Jurkat, Clone E6-1 (cell line): Measurements from ENCODE around the gene STAC3.

Experiments used
- DNase-seq: peaks from one replicate; pipeline ENCODE4 v3.0.0-alpha.2; 2011; ENCODE audit warnings: low read depth, low spot score
- H3K4me3 ChIP-seq: 2 replicates; pipeline ENCODE4 v1.5.1; 2011; ENCODE audit warnings: mild to moderate bottlenecking, low read length, control low read depth, moderate library complexity

STAC3 gene

DNA sequence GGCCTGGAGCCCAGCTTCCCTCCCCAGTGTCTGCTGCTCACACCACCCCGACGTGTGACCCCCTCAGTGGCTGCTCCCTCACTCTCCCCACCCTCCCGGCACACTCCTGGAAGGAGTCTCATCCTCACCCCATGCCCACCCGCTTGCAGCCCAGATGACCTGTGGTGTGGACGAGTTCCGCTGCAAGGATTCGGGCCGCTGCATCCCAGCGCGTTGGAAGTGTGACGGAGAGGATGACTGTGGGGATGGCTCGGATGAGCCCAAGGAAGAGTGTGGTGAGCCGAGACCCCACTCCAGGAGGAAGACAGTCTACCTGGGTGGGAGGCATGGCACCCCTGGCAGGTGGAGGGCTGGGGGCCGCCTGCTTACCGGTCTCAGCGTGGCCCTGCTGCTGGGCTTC, 49.4 kb downstream of the STAC3 start:
- no peak for DNase-seq
- H3K4me3 ChIP-seq, result no peak overlapping the region

DNA sequence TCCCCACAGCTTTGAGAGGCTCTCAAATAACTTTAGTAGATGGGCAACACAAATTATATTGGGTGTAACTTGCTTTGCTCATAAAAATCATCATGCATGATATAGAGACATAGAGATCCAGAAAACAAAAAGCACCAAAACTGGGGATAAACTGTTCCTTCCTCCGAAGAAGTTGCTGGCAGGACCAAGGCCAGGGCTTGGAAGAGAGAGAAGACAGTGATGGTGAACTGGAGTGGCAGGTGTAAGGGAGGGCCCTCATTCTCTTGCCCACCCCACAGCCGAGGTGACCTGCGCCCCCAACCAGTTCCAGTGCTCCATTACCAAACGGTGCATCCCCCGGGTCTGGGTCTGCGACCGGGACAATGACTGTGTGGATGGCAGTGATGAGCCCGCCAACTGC, 49.8 kb downstream of the STAC3 start:
- H3K4me3 ChIP-seq, result no peak overlapping the region

GRCh38 chr12:57200497-57200896, 50.5 kb downstream of the STAC3 start:
- DNase-seq, result no peak
- no peak overlapping the region for H3K4me3 ChIP-seq

More for the DNA sequence above, 49.8 kb downstream of the STAC3 start:
- no peak for DNase-seq

- H3K4me3 ChIP-seq, result no peak overlapping the region
- DNase-seq, result no peak
These were observed 51.8 kb downstream of the STAC3 start for GRCh38 chr12:57199191-57199590.

GRCh38 chr12:57198329-57198728, 52.7 kb downstream of the STAC3 start:
- no peak for DNase-seq
- H3K4me3 ChIP-seq, result no peak overlapping the region

GRCh38 chr12:57196956-57197355, 54.0 kb downstream of the STAC3 start:
- no peak overlapping the region for H3K4me3 ChIP-seq
- DNase-seq, result no peak

DNA sequence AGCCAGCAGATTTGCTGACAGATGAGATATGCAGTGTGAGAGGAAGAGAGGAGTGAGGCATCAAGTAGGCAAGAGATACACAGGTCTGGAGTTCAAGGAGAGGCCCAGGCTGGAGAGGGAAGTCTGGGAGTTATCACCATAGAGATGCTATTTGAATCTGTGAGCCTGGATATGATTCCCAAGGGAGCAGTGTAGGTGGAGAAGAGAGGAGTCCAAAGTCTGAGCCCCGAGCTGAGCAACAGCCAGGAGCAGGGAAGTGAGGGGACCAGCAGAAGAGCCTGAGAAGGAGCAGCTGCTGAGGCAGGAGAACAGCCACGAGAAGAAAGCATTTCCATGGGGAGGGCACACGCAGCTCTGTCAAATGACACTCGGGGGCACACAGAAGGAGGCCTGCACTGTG, 54.5 kb downstream of the STAC3 start:
- DNase-seq, result no peak
- no peak overlapping the region for H3K4me3 ChIP-seq

- H3K4me3 ChIP-seq, result no peak overlapping the region
- DNase-seq, result no peak
These were observed 55.2 kb downstream of the STAC3 start for GRCh38 chr12:57195611-57196371.

GRCh38 chr12:57195186-57195585, 55.8 kb downstream of the STAC3 start:
- H3K4me3 ChIP-seq, result no peak overlapping the region
- DNase-seq, result no peak

DNA sequence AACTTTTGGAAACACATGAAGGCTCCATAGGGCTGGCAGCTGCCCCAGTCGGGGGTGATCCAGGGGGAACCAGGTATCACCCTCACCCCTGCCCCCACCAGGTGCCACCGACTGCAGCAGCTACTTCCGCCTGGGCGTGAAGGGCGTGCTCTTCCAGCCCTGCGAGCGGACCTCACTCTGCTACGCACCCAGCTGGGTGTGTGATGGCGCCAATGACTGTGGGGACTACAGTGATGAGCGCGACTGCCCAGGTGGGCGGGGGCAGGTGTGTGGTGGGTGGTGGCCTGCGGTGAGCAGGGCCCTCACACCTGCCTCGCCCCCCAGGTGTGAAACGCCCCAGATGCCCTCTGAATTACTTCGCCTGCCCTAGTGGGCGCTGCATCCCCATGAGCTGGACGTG, 56.7 kb downstream of the STAC3 start:
- H3K4me3 ChIP-seq, result no peak overlapping the region
- no peak for DNase-seq

- H3K4me3 ChIP-seq, result no peak overlapping the region
- DNase-seq, result no peak
These were observed 57.2 kb downstream of the STAC3 start for GRCh38 chr12:57193706-57194245.
